HG03565 (cell line): Measurements from ENCODE around the gene SRRM4.

Experiments
- ATAC-seq: cut with Tn5 transposase; IDR thresholded peaks from one replicate; pipeline ENCODE4 v1.9.1; 2021; ENCODE audit warnings: mild to moderate bottlenecking, moderate library complexity; ENCODE audit not compliant: unreplicated experiment

Gene SRRM4

DNA sequence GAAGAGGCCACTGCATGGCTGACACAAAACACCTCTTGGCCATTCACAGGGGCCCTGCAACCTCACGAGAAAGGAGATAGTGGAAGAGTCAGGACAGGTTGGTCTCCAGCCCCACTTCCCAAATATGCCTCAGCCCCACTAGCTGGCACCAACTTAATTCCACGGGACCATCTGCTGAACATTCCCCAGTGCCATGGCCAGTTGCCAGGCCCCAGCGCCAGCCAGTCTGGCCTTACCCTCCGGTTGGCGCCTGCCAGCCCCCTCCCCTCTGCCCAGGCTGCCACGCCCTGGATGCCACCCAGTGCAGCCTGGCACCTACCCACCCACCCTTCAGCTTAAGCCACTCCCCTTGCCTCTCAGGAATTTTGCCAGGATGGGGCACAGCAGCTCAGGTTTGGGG, 176.2 kb downstream of the SRRM4 start:
- no peak for ATAC-seq

DNA sequence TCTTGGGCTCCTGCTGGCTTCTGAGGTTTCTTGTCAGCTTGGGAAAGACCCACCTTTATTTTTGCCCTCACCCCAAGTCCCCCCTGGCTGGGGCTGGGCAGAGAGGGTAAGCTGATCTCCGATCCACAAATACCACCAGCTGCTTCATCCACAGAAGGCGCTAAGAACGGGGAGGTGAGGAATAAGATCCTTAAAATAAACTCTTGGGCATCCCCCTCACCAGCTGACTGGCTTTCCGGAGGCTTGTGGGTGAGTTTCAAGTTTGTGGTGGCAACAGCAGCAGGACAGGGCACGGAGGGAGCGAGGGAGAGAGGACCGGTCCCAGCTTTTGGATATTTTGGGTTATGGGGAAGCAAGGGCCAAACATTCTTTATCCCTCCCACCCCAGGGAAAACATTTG, 176.6 kb downstream of the SRRM4 start:
- no peak for ATAC-seq

DNA sequence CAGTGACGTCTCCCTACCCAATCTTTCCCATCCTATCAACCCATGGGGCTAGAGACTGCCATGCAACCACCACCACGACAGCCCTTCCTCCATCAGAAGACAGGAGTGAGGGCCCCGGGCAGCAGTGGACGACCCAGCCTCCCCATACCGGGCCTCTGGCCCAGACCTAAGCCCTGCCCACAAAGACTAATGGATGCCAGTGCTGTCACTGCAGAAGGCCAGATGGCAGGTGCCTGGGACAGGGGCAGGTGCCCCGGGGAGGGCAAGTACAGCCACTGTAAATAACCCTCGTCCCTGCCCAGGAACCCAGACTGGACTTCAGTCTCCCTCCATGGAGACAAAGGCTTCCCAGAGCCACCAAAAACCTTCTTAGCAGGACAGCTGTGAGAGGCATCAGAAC, 177.1 kb downstream of the SRRM4 start:
- ATAC-seq: no peak

DNA sequence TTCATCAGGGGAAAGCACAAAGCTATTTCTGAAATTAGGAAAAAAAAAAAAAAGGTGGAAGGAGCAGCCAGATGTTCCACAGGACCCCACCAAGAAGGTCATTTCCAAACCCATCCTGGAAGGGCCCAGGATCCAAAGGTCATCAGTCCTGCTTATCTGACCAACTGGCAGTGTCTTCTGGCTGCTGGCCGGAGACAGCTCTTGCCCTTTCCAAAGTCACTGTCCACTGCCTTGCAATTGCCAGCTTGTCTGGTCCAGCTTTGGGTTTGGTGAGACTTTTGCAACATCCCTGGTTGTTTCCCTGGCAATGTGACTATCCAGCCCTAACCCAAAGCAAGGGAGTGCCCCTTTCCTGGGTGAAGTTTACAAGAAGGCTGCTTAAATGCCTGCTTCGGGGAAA, 178.5 kb downstream of the SRRM4 start:
- ATAC-seq: no peak

DNA sequence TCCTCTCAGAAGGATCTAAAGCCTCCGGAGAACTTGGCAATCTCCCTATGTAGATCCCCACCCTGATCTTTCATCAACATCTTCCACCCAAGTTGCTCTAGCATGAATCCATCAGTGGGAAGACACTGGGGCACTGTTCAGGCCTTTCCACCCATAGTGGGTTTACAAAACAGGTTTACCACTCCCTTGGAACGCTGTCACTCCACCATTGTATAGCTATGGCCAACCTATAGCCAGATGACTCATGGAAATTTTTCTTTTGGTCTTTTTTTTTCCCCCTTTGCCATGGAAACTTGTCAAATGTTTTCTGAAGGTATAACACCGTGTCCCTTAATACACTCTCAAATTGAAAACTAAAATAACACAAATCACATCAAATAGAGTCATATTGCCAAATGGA, 186.6 kb downstream of the SRRM4 start:
- ATAC-seq: no peak

DNA sequence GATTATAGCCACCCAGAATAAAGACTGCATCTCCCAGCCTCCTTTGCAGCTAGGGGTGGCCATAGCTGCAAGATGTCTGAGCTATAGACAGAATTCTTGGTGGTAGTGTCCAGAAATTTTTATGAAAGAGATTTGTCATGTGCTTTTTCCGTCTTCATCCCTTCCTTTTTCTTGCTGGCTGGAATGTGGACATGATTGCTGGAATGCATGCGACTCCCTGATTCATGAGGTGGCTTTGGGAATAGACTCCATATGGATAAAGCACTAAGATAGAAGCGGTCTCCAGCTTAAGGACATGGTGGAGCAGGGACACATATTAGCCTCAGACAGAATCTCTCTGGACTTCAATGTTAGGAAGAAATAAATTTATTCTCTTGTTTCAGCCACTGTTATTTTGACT, 187.4 kb downstream of the SRRM4 start:
- ATAC-seq: no peak

DNA sequence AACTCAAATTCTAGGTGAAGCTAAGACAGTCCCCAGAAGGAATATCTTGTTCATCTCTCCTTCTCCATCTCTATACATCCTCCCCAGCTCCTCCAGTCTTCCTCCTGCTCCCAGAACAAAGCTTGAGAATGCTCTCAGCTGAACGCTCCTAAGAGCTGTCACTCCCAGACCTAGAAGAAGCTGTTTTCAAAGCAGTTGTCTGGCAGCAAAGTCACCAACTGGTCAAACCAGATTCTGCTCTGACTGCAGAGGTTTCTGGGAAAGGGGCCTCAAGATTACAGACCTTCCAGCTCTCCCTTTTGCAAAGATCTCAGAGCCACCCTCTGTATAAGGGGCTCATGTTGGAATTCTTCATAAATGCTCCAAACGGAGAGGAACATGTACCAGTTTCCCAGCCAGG, 187.8 kb downstream of the SRRM4 start:
- no peak for ATAC-seq

DNA sequence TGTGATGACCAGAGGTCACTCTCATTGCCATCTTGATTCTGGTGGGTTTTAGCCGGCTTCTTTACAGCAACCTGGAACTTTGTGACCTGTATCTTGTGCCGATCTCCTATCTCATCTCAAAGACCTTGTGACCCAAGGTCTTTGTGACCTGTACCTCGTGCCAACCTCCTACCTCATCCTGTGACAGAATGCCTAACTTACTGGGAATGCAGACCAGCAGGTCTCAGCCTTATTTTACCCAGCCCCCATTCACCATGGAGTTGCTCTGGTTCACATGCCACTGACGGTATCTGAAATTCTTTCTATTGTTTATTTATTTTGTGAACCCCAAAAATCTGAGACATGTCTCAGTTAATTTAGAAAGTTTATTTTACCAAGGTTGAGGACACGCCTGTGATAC, 189.9 kb downstream of the SRRM4 start:
- ATAC-seq: no peak

DNA sequence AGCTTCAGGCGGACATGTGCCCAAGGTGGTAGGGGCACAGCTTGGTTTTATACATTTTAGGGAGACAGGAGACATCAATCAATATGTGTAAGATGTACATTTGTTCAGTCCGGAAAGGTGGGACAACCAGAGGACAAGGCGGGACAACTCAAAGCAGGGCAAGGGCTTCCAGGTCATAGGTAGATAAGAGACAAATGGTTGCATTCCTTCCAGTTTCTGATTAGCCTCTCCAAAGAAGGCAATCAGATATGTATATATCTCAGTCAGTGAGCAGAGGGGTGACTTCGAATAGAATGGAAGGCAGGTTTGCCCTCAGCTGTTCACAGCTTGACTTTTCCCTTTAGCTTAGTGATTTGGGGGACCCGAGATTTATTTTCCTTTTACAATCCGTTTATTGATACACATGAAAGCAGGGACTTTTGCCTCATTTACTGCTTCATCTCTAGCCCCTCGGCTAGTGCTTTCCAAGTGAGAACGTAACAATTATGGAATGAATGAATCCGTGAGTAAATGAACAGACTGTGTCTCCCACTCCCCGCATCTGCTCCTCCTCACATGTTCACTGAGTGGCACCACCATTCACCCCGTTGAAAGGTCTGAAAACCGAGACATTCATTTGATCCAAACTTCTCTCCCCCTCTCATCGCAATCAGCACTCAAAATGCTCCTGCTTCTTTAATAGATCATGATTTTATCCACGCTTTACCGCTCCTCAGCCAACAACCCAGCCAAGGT, 190.5 kb downstream of the SRRM4 start:
- no peak for ATAC-seq

DNA sequence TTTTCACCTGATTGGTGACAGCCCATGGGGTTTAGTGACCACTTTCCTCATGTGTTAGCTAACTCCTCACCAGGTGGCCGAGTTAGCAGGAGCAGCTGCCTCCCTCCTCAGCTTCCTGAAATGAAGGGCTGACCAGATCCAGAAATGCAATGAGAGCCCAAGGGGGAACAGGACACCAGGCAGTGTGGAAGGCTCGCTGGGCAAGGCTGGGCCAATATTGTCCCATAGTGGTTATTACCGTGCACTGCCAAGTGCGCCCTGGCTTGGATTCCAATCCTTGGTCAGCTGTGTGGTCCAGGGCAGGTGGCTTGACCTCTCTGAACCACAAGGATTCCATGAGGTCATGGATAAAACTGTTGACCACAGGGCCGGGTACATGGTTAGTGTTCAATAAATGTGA, 193.7 kb downstream of the SRRM4 start:
- no peak for ATAC-seq

DNA sequence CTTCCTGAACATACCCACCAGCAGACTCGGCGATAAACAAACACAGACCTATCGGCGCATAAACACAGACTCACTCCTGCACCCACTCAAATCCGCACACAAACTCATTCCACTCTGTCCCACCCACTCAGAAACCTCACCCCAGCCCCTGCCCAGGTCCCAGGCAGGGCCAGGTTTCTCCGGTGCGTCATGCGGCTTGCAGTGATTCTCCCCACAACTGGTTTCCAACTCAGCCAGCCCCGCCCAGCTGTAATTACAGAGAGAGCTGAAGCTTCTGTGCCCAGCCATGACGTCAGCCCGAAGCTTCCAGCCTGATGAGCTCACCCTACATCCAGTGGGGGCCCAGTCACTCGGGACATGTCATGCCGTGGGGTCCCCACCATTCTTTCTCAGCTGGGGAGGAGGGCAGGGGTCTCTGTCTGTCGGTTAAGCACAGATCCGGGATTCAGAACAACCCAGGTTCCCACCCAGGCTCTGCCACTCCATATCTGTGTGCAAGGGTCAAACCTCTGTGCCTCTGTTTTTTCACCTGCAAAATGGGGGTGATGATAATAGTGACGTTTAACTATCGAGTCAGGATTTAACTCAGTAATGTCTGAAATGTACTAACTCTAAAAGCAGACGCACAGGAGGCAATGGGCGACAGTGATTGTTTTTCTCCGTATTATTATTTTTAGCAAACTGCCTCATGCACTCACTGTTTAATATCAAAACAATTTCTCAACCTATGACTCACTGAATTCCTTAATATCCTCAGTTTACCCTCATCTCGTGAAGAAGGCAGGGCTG, 195.1 kb downstream of the SRRM4 start:
- ATAC-seq: no peak

DNA sequence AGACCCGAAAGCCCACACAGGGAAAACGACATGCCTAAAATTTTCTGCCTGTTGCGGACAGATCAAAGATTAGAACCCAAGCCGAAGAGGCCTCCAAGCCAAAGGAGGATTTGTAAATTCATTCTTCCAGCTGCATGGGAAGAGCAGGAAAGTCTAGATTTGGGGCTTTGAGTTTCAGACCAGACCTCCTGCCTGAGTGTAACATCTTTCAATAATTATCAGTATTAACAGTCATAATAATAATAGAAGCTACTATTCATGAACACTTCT, 195.7 kb downstream of the SRRM4 start:
- ATAC-seq: no peak

DNA sequence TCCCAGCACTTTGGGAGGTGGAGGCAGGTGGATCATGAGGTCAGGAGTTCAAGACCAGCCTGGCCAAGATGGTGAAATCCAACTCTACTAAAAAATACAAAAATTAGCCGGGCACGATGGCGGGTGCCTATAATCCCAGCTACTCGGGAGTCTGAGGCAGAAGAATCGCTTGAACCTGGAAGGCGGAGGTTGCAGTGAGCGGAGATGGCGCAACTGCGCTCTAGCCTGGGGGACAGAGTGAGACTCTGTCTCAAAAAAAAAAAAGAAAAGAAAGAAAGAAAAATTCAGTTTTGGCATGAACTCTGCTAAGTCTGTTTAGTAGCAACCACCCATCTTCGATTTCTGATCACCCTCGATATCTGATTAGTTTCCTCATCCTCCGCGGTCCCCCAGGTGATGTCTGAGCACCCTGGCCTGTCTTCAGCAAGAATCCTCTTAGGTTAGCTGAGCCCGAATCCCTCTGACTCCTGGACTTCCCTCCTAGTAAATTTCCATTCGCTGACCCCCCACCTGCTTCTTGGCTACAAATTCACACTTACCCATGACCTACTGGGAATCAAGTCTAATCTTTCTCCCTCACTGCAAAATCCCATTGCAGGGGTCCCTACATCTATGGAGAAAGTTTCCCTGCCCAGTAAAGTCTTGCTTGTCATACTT, 196.5 kb downstream of the SRRM4 start:
- no peak for ATAC-seq

DNA sequence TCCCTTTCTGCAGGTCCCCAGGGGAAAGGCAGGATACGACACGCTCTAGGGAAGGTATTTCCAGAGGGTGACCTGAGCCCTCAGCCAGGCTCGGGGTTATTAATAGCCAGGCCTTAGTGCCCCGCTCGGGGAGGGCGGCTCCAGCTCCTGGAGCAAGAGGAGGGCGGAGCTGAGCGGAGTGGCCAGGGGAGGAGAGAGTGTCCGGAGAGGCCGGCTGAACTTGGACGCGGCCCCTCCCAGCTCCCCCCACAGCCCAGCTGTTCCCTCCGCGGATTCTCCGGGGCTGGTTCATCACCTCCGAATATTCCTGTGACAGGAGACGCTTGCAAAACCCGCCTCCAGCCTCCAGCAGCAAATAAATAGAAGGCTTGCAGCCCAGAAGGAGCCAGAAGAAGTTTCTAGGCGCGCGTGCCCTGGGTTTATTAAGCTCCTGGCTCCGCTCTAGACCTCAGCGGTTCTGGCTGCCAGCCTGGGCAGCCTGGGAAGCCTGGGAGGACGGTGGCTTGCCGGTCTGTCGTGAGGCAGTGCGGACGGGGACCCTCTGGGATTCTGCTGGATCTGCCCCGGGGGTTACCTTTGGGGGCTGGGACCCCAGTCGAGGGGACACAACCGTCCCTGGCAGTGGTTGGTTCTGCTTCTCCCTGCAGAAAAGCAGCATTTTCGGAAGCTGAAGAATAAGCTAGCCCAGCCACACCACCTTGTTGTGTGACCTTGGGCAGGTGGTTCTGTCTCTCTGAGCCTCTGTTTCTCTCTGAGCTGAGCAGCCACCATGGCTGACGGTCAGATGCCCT, 197.4 kb downstream of the SRRM4 start, which contains the start of gene HSPB8:
Gene HSPB8 (plus strand): TSS at position 388 of the 791 bp plus-strand sequence. CDS start 382 bp downstream, at position 770.
- ATAC-seq: no peak

DNA sequence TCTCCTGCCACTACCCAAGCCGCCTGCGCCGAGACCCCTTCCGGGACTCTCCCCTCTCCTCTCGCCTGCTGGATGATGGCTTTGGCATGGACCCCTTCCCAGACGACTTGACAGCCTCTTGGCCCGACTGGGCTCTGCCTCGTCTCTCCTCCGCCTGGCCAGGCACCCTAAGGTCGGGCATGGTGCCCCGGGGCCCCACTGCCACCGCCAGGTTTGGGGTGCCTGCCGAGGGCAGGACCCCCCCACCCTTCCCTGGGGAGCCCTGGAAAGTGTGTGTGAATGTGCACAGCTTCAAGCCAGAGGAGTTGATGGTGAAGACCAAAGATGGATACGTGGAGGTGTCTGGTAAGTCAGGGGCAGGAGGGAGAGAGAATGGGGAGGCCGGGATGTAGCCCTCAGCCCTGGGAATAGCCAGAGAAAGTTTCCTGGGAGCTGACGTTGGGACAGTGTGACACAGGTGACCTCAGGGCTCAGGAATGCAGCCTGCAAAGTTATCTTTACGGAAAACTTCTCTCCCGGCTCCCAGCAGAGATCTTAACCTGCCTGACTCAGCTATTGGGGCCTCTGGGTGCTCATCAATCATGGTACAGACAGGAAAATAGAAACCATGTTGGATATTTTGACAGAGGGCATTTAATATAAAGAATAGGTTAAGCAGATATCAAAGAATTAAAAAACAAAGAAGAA, 198.1 kb downstream of the SRRM4 start:
- ATAC-seq: no peak

DNA sequence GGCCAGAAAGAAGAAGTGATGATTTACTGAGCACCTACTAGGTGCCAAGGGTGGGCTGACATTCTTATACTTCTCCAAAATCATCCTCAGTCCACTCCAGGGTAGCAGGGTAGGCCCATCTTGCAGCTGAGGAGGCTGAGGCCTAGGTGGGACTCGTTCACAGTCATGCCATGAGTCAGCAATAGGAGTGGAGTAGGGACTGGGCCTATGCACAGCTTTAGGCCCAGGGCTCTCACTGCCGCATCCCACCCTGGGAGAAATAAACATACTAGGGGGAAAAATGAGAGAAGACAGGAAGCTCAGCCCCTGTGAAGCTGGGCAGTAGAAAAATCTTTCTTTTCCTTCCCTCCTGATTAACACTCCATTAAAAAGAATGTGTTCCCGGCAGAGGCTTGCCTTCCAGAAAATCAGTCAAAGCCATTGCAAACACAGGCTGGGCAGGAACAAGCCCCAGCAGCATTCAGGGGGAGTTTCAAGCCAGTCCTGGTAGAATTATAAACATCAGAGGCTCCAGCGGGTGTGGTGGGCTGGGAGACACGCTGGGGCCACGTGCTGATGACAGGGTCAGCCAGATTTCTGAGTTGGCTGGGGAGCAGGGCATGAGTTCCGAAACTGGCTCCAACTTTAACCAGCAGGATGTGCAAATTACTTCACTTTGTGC, 199.2 kb downstream of the SRRM4 start:
- ATAC-seq: no peak

DNA sequence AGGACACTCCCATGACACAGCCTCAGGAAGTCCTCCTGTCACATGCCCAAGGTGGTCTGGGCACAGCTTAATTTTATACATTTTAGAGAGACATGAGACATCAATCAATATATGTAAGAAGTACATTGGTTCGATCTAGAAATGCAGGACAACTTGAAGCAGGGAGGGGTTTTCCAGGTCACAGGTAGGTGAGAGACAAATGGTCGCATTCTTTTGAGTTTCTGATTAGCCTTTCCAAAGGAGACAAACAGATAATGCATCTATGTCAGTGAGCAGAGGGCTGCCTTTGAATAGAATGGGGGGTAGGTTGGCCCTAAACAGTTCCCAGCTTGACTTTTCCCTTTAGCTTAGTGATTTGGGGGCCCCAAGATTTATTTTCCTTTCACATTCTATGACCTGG, 199.9 kb downstream of the SRRM4 start:
- ATAC-seq: no peak

DNA sequence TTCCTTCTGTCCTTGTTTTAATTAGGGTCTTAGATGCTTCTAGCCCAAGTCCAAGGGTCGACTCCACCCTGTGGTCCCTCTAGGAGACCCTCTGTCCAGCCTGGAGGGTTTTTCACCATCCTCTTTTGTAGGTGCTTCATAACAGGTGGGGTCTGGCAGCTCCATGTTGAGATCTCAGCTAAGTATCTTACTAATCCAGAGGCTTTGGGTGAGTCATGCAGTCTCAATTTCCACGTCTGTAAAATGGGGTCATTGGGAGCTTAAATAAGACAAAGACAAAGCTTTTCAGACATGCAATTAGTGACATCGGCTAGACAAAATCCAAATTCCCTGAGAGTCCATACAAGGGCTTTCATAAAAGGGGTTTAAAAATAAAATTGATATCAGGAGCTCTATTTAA, 200.6 kb downstream of the SRRM4 start:
- no peak for ATAC-seq

DNA sequence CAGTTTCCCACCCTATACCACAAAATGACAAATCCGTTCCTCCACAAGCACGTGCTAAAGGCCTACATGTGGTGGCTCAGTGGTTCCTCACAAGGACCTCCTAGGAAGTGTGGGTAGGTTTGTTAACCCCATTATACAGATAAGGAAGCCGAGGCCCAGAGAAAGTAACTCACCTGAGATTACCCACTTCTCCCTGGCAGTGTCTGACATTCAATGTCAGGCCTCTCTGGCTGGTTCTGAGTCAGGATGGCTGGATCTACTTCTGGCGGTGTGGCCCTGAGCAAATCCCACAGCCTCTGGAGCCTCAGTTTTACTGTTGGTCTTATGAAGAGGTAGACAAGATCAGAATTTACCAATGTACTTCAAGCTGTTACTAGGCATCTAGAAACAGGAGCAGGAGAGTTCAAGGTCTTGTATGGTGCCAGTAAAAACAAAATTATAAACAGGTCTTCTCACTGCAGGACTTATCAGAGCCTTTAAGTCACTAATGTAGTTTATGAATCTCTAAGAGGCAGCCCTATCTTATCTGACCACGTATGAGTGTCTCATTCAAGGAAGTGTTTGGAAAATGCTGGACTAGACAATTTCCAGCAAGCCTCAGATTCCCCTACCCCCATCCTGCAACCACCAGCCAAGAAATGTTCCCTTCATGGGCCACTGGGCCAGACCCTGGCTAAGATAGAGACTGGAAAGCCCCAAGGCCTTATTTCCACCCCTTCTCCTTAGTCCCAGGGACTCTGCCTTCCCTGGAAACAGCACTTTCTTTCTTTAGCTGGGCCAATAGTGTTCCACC, 201.6 kb downstream of the SRRM4 start:
- ATAC-seq: no peak
